Duodenal mucosa (tissue), 2 donors: ENCODE results near the gene FAM135A.

Source experiments
- H3K27ac ChIP-seq: one replicate; pipeline ENCODE4 v1.7.0; 2013; ENCODE audit warnings: low read depth, low read length
- H3K27me3 ChIP-seq, 2 donors: one replicate each; pipeline ENCODE4 v1.7.0; 2013; ENCODE audit warnings: low read length in 2 of 2, control low read depth in 1 of 2; ENCODE audit not compliant: insufficient read depth in 2 of 2, control insufficient read depth in 1 of 2
- H3K36me3 ChIP-seq, 2 donors: one replicate each; pipeline ENCODE4 v1.7.0; 2013; ENCODE audit warnings: low read length in 2 of 2, control low read depth in 1 of 2; ENCODE audit not compliant: insufficient read depth in 2 of 2, control insufficient read depth in 1 of 2
- H3K4me1 ChIP-seq, 2 donors: one replicate each; pipeline ENCODE4 v1.7.0; 2013; ENCODE audit warnings: low read length in 2 of 2, control low read depth in 1 of 2; ENCODE audit not compliant: insufficient read depth in 2 of 2, control insufficient read depth in 1 of 2
- H3K4me3 ChIP-seq, 2 donors: one replicate each; pipeline ENCODE4 v1.7.0; 2013; ENCODE audit warnings: low read length in 2 of 2, low read depth in 1 of 2
- H3K9ac ChIP-seq, 2 donors: one replicate each; pipeline ENCODE4 v1.7.0; 2013; ENCODE audit warnings: low read length in 2 of 2, low read depth in 1 of 2
- H3K9me3 ChIP-seq, 2 donors: one replicate each; pipeline ENCODE4 v1.7.0; 2013; ENCODE audit warnings: low read length in 2 of 2, control low read depth in 1 of 2; ENCODE audit not compliant: control insufficient read depth in 1 of 2

FAM135A gene

GRCh38 chr6:70502484-70502883, 89.2 kb downstream of the FAM135A start:
- Histone ChIP-seq H3K27ac (no peak overlapping the region), H3K27me3 (no peaks in the 10 kb centered on the region), H3K36me3 (peaks cover 21 to 41% of the 10 kb centered on the region in 2 donors), H3K4me1 (peaks cover 0 to 6% of the 10 kb centered on the region in 2 donors), H3K4me3 (no peak overlapping the region), H3K9ac (no peak overlapping the region), H3K9me3 (peaks cover 6 to 13% of the 10 kb centered on the region in 2 donors)

GRCh38 chr6:70503813-70504465, 90.6 kb downstream of the FAM135A start:
- no peak overlapping the region for H3K27ac ChIP-seq
- no peaks in the 10 kb centered on the region for H3K27me3 ChIP-seq
- no peak overlapping the region for H3K9ac ChIP-seq
- no peak overlapping the region for H3K4me3 ChIP-seq
- H3K9me3 ChIP-seq: peaks cover 6 to 13% of the 10 kb centered on the region in 2 donors
- H3K4me1 ChIP-seq: peaks cover 8 to 20% of the 10 kb centered on the region in 2 donors
- H3K36me3 ChIP-seq: peaks cover 21 to 41% of the 10 kb centered on the region in 2 donors

GRCh38 chr6:70506321-70506720, 93.0 kb downstream of the FAM135A start:
- Histone ChIP-seq H3K27ac (no peak overlapping the region), H3K9ac (no peak overlapping the region), H3K4me1 (peaks cover 8 to 21% of the 10 kb centered on the region in 2 donors), H3K4me3 (no peak overlapping the region), H3K36me3 (peaks cover 21 to 32% of the 10 kb centered on the region in 2 donors), H3K9me3 (peaks cover 6 to 13% of the 10 kb centered on the region in 2 donors), H3K27me3 (no peaks in the 10 kb centered on the region)

GRCh38 chr6:70507161-70507560, 93.9 kb downstream of the FAM135A start:
- Histone ChIP-seq H3K36me3 (peaks cover 21 to 27% of the 10 kb centered on the region in 2 donors), H3K27ac (no peak overlapping the region), H3K4me3 (no peak overlapping the region), H3K27me3 (no peaks in the 10 kb centered on the region), H3K4me1 (peaks cover 8 to 21% of the 10 kb centered on the region in 2 donors), H3K9ac (no peak overlapping the region), H3K9me3 (peaks cover 6 to 13% of the 10 kb centered on the region in 2 donors)

- H3K4me3 ChIP-seq: no peak overlapping the region
- H3K36me3 ChIP-seq: peaks cover 9% of the 10 kb centered on the region in 2 donors
- H3K9ac ChIP-seq: no peak overlapping the region
- H3K9me3 ChIP-seq: peaks cover 2 to 7% of the 10 kb centered on the region in 2 donors
- peaks cover 8 to 21% of the 10 kb centered on the region in 2 donors for H3K4me1 ChIP-seq
- H3K27ac ChIP-seq: no peak overlapping the region
- no peaks in the 10 kb centered on the region for H3K27me3 ChIP-seq
Observed at GRCh38 chr6:70508953-70509352, 95.6 kb downstream of the FAM135A start.

GRCh38 chr6:70510600-70510999, 97.3 kb downstream of the FAM135A start:
- Histone ChIP-seq H3K9ac (no peak overlapping the region), H3K36me3 (peaks cover 4% of the 10 kb centered on the region in 2 donors), H3K4me3 (no peak overlapping the region), H3K4me1 (peaks cover 8 to 21% of the 10 kb centered on the region in 2 donors), H3K9me3 (no peaks in the 10 kb centered on the region), H3K27me3 (no peaks in the 10 kb centered on the region), H3K27ac (no peak overlapping the region)

DNA sequence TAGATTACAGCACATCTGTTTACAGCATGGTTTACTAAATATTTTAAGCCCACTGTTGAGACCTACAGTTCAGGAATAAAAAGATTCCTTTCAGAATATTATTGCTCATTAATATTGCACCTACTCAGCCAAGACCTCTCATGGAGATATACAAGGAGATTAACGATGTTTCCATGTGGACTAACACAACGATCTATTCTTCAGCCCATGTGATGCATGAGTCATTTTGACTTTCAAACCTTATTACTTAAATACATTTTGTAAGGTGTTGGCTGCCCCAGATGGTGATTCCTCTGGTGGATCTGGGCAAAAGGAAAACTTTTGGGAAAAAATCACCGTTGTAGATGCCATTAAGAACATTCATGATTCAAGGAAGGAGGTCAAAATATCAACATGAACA, 105.4 kb downstream of the FAM135A start:
- H3K27me3 ChIP-seq: no peaks in the 10 kb centered on the region
- no peak overlapping the region for H3K4me3 ChIP-seq
- H3K9me3 ChIP-seq: no peaks in the 10 kb centered on the region
- no peak overlapping the region for H3K27ac ChIP-seq
- H3K9ac ChIP-seq: no peak overlapping the region
- peaks cover 0 to 4% of the 10 kb centered on the region in 2 donors for H3K36me3 ChIP-seq
- H3K4me1 ChIP-seq: no peaks in the 10 kb centered on the region

DNA sequence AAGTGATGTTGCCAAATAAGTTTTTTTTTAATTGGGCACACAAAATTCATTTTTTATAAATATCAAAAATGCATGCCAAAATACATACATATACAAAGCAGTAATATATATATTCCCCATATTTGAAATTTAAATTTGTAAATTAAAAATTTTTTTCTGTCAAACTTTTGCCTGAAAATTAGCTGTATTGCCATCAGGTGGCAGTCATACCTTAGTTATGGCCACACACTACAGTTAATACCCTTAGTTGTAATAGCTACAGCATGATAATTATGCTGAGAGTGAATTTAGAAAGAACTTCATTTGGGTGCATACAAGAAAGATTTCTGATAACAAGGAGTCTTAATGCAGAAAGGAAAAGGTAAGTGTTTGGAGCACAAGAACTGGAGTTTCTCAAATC, 107.3 kb downstream of the FAM135A start:
- Histone ChIP-seq H3K4me1 (no peaks in the 10 kb centered on the region), H3K9me3 (no peaks in the 10 kb centered on the region), H3K36me3 (peaks cover 0 to 9% of the 10 kb centered on the region in 2 donors), H3K9ac (no peak overlapping the region), H3K27me3 (no peaks in the 10 kb centered on the region), H3K27ac (no peak overlapping the region), H3K4me3 (no peak overlapping the region)

DNA sequence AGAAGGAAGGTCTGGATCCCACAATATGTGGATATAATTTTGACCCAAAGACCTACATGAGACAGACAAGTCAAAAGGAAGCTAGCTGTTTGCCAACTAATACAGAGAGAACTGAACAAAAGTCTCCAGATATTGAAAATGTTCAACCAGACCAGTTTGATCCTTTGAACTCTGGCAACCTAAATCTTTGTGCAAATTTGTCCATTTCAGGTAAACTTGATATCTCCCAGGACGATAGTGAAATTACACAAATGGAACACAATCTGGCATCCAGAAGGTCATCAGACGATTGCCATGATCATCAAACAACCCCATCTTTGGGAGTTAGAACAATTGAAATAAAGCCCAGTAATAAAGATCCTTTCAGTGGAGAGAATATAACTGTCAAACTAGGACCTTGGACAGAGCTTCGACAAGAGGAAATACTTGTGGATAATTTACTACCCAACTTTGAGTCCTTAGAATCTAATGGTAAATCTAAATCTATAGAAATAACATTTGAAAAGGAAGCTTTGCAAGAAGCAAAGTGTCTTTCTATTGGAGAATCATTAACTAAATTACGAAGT, 111.5 kb downstream of the FAM135A start:
- no peak overlapping the region for H3K9ac ChIP-seq
- no peaks in the 10 kb centered on the region for H3K4me1 ChIP-seq
- H3K9me3 ChIP-seq: no peaks in the 10 kb centered on the region
- H3K4me3 ChIP-seq: no peak overlapping the region
- H3K27me3 ChIP-seq: no peaks in the 10 kb centered on the region
- H3K27ac ChIP-seq: no peak overlapping the region
- H3K36me3 ChIP-seq: peaks cover 4 to 26% of the 10 kb centered on the region in 2 donors

DNA sequence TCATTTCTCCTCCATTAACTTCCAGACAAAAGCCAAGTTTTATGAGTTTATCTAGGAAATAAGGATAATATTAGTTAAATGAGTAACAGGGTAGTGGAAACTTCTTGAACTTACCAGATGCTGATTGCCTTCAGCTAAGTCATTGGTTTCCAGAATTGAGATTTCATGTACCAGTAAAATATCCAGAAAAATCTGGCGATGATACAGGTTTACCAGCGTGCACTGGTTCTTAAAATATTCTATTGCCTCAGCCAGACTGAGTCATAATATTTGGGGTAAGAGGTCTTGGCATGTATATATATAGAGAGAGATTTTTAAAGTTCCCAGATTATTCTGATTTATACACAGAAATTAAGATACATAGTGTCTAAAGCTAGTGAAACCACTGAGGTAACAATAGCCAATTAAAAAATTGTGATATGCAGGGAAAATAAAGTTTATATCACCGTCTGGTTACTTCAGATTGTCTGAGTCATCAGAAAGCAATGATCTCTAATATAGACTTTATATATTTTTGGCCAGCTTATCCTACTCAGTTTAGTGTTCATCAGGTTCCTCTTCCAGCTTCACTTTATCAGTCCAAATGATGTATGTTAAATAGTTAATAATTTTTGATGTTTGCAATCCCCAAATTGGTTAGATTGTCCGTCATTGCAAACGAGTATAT, 113.9 kb downstream of the FAM135A start:
- Histone ChIP-seq H3K27me3 (no peaks in the 10 kb centered on the region), H3K4me1 (no peaks in the 10 kb centered on the region), H3K9me3 (no peaks in the 10 kb centered on the region), H3K27ac (no peak overlapping the region), H3K36me3 (peaks cover 4 to 29% of the 10 kb centered on the region in 2 donors), H3K9ac (no peak overlapping the region), H3K4me3 (no peak overlapping the region)
